ENCODE results near the gene NPHS1. TPM values are rescaled to one million over a fixed set of nuclear protein-coding genes. Genes with fewer than 3 reads are reported as not detected.

The NPHS1 gene
- total RNA-seq, 4 donors from 2014 or later = 0.14 TPM; not detected in 3

GRCh38 chr19:35781650-35782049 is 70.7 kb downstream of the NPHS1 start:
- Histone ChIP-seq H3K9me3 (no peaks in the 10 kb centered on the region), H3K27me3 (no peaks in the 10 kb centered on the region), H3K36me3 (no peaks in the 10 kb centered on the region), H3K27ac (no peak overlapping the region), H3K4me3 (no peak overlapping the region), H3K4me1 (no peaks in the 10 kb centered on the region)
- intact Hi-C loops (cut with DNase I; ENCODE audit: low total_unique reads) = loop anchor here (10.0 kb wide), 1 partner anchor 153 kb away; the partner anchor contains the start of gene LRFN3
- TF ChIP-seq CTCF (IDR thresholded peaks at IDR 0.05) (no peak), POLR2A (IDR thresholded peaks at IDR 0.05) (no peak)
- DNase-seq = no peak

- Histone ChIP-seq H3K36me3 (no peaks in the 10 kb centered on the region), H3K27ac (no peak overlapping the region), H3K4me3 (no peak overlapping the region), H3K4me1 (no peaks in the 10 kb centered on the region), H3K27me3 (no peaks in the 10 kb centered on the region), H3K9me3 (no peaks in the 10 kb centered on the region)
- TF ChIP-seq CTCF (IDR thresholded peaks at IDR 0.05) = no peak
- TF ChIP-seq POLR2A (IDR thresholded peaks at IDR 0.05) = no peak
- intact Hi-C loops (cut with DNase I; ENCODE audit: low total_unique reads) = loop anchor here (10.0 kb wide), 1 partner anchor 154 kb away; the partner anchor contains the start of gene LRFN3
- no peak for DNase-seq
These were observed 71.6 kb downstream of the NPHS1 start for GRCh38 chr19:35780717-35781116.

GRCh38 chr19:35780058-35780457 is 72.2 kb downstream of the NPHS1 start:
- Histone ChIP-seq H3K4me1 (no peaks in the 10 kb centered on the region), H3K27me3 (no peaks in the 10 kb centered on the region), H3K27ac (no peak overlapping the region), H3K36me3 (no peaks in the 10 kb centered on the region), H3K4me3 (no peak overlapping the region), H3K9me3 (no peaks in the 10 kb centered on the region)
- DNase-seq = no peak
- no peak for TF ChIP-seq CTCF (IDR thresholded peaks at IDR 0.05)
- TF ChIP-seq POLR2A (IDR thresholded peaks at IDR 0.05) = no peak
- intact Hi-C loops (cut with DNase I; ENCODE audit: low total_unique reads) = loop anchor here (10.0 kb wide), 1 partner anchor 155 kb away; the partner anchor contains the start of gene LRFN3

GRCh38 chr19:35779033-35779432 is 73.3 kb downstream of the NPHS1 start:
- Histone ChIP-seq H3K27ac (no peak overlapping the region), H3K27me3 (no peaks in the 10 kb centered on the region), H3K9me3 (no peaks in the 10 kb centered on the region), H3K4me1 (peaks cover 0 to 6% of the 10 kb centered on the region in 2 donors), H3K36me3 (no peaks in the 10 kb centered on the region), H3K4me3 (no peak overlapping the region)
- DNase-seq = no peak
- intact Hi-C loops (cut with DNase I; ENCODE audit: low total_unique reads) = no loop called here
- TF ChIP-seq CTCF (IDR thresholded peaks at IDR 0.05) (no peak), POLR2A (IDR thresholded peaks at IDR 0.05) (no peak)

- TF ChIP-seq POLR2A (IDR thresholded peaks at IDR 0.05) = no peak
- TF ChIP-seq CTCF (IDR thresholded peaks at IDR 0.05) = no peak
- H3K4me1 ChIP-seq = peaks cover 0 to 6% of the 10 kb centered on the region in 2 donors
- intact Hi-C loops (cut with DNase I; ENCODE audit: low total_unique reads) = no loop called here
These were observed 74.3 kb downstream of the NPHS1 start for GRCh38 chr19:35777961-35778360.

More at GRCh38 chr19:35777961-35778360, 74.3 kb downstream of the NPHS1 start:
- H3K36me3 ChIP-seq = no peaks in the 10 kb centered on the region
- no peak for DNase-seq
- no peak overlapping the region for H3K4me3 ChIP-seq
- no peaks in the 10 kb centered on the region for H3K27me3 ChIP-seq
- H3K27ac ChIP-seq = no peak overlapping the region
- H3K9me3 ChIP-seq = no peaks in the 10 kb centered on the region

Measured in uterus (tissue), 4 donors.